Heart right ventricle (tissue), 16 donors: ENCODE results near the gene USP12. TPM values are rescaled to one million over a fixed set of nuclear protein-coding genes. Genes with fewer than 3 reads are reported as not detected.

ENCODE experiments used
- ATAC-seq, 8 donors: fragments of 200-7000 bp; cut with Tn5 transposase; one replicate each; pipeline ENCODE4 v1.9.1; 2020; ENCODE audit warnings: mild to moderate bottlenecking in 8 of 8, moderate library complexity in 8 of 8, moderate number of reproducible peaks in 1 of 8
- DNase-seq, 2 donors: peaks; one replicate each; pipeline ENCODE4 v3.0.0-alpha.2; 2020
- H3K27ac ChIP-seq, 10 donors: fragments of 200-600 bp; sonication (generic) in 2 of 10; one replicate each; pipeline versions ENCODE4 v1.5.0 to v1.8.0; 2020 to 2022; ENCODE audit warnings: mild to moderate bottlenecking in 3 of 10
- H3K27me3 ChIP-seq, 7 donors: fragments of 200-600 bp; one replicate each; pipeline ENCODE4 v1.8.0; 2021 to 2022; ENCODE audit warnings: mild to moderate bottlenecking in 2 of 7
- H3K36me3 ChIP-seq, 9 donors: fragments of 200-600 bp; sonication (generic) in 1 of 9; one replicate each; pipeline versions ENCODE4 v1.5.0 to v1.8.0; 2020 to 2022; ENCODE audit warnings: mild to moderate bottlenecking in 2 of 9
- H3K4me1 ChIP-seq, 9 donors: fragments of 200-600 bp; sonication (generic) in 1 of 9; one replicate each; pipeline versions ENCODE4 v1.5.0 to v1.8.0; 2020 to 2022; ENCODE audit warnings: mild to moderate bottlenecking in 4 of 9
- H3K4me3 ChIP-seq, 10 donors: fragments of 200-600 bp; sonication (generic) in 2 of 10; one replicate each; pipeline versions ENCODE4 v1.5.0 to v1.8.0; 2020 to 2022; ENCODE audit warnings: mild to moderate bottlenecking in 7 of 10, moderate library complexity in 2 of 10
- H3K9me3 ChIP-seq, 11 donors: fragments of 200-600 bp in 10 of 11; sonication (generic) in 2 of 11; one replicate each; pipeline versions ENCODE4 v1.5.0 to v1.8.0; 2013 to 2022; ENCODE audit warnings: mild to moderate bottlenecking in 2 of 11, control low read depth in 1 of 11, moderate library complexity in 1 of 11
- WGBS, 2 donors: extraction: QIAGEN DNeasy Blood & Tissue Kit; methylation state at CpG; one replicate each; pipeline ENCODE4 v1.1.7; 2013; ENCODE audit warnings: inconsistent platforms in 1 of 2; 5-methylcytosine and 5-hydroxymethylcytosine counted together
- intact Hi-C, 10 donors: fragments of 100-400 bp; cut with DNase I; formaldehyde crosslinking; loops; one replicate each; pipeline versions ENCODE4 v1.11.1 to v1.14.2; 2022
- polyA plus RNA-seq, 2 donors: library from polyadenylated mRNA; stranded (reverse); fragments of 200-250 nt; gene quantifications; one replicate each; pipeline ENCODE4 v1.2.3, GENCODE V29; 2013
- total RNA-seq, 10 donors: library from RNA; stranded (reverse); fragmentation: NEBNext Ultra II Directional in 3 of 10; extraction: Animal tissue kit (Norgen Biotek cat#: 25700) in 3 of 10; gene quantifications; one replicate each; pipeline versions ENCODE4 v1.2.1 to v1.2.4, GENCODE V29; 2021 to 2023
- TF ChIP-seq, protein P1 (sequence below), 9 donors: fragments of 200-600 bp; sonication (generic) in 2 of 9; IDR thresholded peaks; one replicate each; pipeline versions ENCODE4 v1.5.0 to v1.8.0; 2021 to 2022; ENCODE audit warnings: antibody characterized with exemption in 9 of 9, mild to moderate bottlenecking in 5 of 9, moderate library complexity in 1 of 9
- donor health status: Arrhythmogenic right ventricular cardiomyopathy.
- donor health status: ischemic (EF 13 %, LVEDD 7.1; RV severe dilation, severe dysfunction).
- donor health status: healthy with polysubstance abuse.
- donor health status: DM: no; HTN: yes; CAD: no.
- donor health status: DM: no; HTN: no; CAD: no.
- donor health status: ischemic (EF 25% LVEDD 6.9; RV normal size, moderate dysfunction).
- donor health status: ischemic (EF 25% LVEDD 5.7; RV mildly dilated, moderate dysfunction).
- donor health status: healthy.
- donor health status: DM: yes; HTN: yes; CAD: no.
- donor health status: Ischemic cardiomyopathy.
- donor health status: ischemic (EF 35%, LVEDD 5.7; RV mildly dilated, moderate dysfunction).
- donor health status: nonischemic (EF 11% LVEDD 7.7; RV severe dilation, severe dysfunction).
- donor health status: DM: yes; HTN: yes; CAD: no.
- donor health status: PGD.
- donor health status: ischemic (EF 29% LVEDD 5.4; RV normal size, mild dysfunction).
- donor health status: nonischemic (EF 23%, LVEDD 6.1; RV moderate dilation, normal function).

USP12 gene
- total and polyA plus RNA-seq, 12 donors: 4.3 to 22.9 (median 19.0) TPM

DNA sequence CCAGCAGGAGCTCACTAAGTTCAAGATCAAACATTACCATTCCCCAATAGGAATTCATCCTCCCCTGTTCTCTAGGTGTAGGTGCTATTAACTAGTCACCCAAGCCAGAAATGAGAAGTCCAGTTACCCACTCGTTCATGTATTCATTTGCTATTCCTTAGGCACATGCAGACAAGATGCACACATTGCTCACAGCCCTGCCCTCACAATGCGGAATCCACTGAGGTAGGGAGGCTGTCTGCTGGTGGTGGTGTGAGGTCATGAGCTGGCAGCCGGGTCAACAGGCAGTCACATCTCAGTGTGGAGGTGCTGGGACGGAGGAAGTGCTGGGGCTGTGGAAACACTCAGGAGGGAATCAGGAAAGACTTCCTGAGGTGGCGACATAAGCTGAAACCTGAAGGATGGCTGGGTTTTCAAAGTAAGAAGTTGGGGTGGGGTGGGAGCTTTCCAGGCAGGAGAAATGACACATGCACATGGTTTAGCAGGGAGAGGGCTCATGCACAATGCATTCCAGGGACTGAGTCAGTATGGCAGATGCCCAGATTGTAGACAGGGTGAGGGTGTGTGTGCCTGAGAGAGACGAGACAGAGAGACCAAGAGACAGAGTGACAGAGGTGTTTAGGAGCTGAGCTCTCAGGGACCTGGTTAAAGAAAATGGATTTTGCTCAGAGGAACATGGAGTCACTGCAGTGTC lies 117.6 kb downstream of the USP12 start:
- peaks cover 0 to 7% (median 0%) of the 10 kb centered on the region in 11 donors for H3K9me3 ChIP-seq
- no peaks in the 10 kb centered on the region for H3K27me3 ChIP-seq
- peaks cover 0 to 7% (median 0%) of the 10 kb centered on the region in 9 donors for H3K4me1 ChIP-seq
- H3K4me3 ChIP-seq: no peak overlapping the region
- TF ChIP-seq, protein P1, sequence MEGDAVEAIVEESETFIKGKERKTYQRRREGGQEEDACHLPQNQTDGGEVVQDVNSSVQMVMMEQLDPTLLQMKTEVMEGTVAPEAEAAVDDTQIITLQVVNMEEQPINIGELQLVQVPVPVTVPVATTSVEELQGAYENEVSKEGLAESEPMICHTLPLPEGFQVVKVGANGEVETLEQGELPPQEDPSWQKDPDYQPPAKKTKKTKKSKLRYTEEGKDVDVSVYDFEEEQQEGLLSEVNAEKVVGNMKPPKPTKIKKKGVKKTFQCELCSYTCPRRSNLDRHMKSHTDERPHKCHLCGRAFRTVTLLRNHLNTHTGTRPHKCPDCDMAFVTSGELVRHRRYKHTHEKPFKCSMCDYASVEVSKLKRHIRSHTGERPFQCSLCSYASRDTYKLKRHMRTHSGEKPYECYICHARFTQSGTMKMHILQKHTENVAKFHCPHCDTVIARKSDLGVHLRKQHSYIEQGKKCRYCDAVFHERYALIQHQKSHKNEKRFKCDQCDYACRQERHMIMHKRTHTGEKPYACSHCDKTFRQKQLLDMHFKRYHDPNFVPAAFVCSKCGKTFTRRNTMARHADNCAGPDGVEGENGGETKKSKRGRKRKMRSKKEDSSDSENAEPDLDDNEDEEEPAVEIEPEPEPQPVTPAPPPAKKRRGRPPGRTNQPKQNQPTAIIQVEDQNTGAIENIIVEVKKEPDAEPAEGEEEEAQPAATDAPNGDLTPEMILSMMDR (IDR thresholded peaks at IDR 0.05): no peak
- DNase-seq (no peak), ATAC-seq (no peak)
- no peak overlapping the region for H3K27ac ChIP-seq
- 67 to 71% methylated on average over 6 of the region's 6 CpGs for WGBS, 2 donors
- no peaks in the 10 kb centered on the region for H3K36me3 ChIP-seq
- intact Hi-C loops: loop anchor here in 1 of 10 donors (2.0 kb wide), 1 partner anchor 63 kb away; no protein-coding TSS in a partner anchor

DNA sequence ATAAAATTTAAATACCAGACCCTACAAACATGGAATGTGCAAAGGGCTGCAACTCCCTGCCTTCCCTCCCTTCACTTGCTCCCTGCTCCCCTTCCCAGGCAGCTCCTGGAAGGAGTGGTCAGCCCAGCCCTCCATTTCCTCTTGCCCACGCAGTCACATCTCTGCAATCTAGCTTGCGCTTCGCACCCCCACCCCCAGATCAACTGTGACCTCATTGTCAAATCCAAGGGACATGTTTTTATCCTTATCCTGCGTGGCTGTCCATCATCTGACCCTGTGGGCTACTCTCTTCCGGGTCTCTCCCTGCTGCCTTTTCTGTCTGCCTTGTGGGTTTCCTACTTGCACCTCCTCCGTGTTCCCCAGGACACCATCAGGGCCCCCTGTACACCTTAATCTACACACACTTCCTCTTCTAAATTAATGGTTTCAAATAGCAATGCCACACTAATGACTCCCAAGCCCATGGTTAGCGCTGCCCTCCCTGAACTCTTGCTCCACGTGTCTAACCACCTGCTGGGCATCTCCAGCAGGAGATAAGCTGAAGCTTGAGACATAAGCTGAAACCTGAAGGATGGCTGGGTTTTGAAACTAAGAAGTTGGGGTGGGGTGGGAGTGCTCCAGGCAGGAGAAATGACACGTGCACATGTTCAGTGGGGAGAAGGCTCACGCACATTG lies 118.3 kb downstream of the USP12 start:
- ATAC-seq (peak in 1 of 8 donors; percentile 33), DNase-seq (no peak)
- WGBS, 2 donors: 48 to 53% methylated on average over 10 of the region's 10 CpGs
- TF ChIP-seq, protein P1 (IDR thresholded peaks at IDR 0.05): no peak
- Histone ChIP-seq H3K27me3 (no peaks in the 10 kb centered on the region), H3K36me3 (no peaks in the 10 kb centered on the region), H3K4me1 (peaks cover 0 to 7% (median 0%) of the 10 kb centered on the region in 9 donors), H3K27ac (no peak overlapping the region), H3K4me3 (no peak overlapping the region), H3K9me3 (peaks cover 0 to 7% (median 0%) of the 10 kb centered on the region in 11 donors)
- intact Hi-C loops: no loop called here

DNA sequence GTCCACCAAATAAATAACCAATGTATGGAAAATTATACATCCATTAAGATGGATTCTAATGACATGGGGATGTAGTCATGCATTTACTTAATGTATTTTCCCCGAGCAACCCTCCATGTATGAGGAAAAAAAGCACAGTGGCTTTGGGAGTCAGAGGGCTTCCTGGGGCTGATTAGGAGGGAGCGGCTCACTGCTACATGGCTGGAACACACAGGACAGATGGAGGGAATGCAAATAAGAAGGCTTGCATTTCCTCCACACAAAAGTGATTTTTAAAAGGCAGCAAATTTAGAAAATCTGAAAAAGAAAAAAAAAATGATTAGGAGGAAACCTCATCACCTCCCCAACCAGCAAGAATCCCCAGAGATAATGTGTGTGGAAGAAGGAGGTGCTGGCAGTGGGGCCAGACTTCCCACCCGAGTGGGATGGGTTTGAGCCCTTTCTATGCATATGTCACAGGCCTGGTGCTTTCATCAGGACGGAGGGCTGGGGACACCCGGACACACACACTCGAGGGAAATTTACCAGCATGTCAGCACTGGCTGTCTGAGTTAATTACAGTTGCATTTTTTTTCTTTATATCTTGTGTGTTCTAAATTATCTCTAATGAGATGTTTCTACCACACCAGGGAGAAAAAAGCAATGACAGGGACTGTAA lies 118.9 kb downstream of the USP12 start:
- ATAC-seq (no peak), DNase-seq (no peak)
- Histone ChIP-seq H3K4me3 (no peak overlapping the region), H3K4me1 (peaks cover 0 to 7% (median 0%) of the 10 kb centered on the region in 9 donors), H3K9me3 (peaks cover 0 to 7% (median 0%) of the 10 kb centered on the region in 11 donors), H3K27me3 (no peaks in the 10 kb centered on the region), H3K27ac (no peak overlapping the region), H3K36me3 (no peaks in the 10 kb centered on the region)
- TF ChIP-seq, protein P1 (IDR thresholded peaks at IDR 0.05): no peak
- intact Hi-C loops: no loop called here
- 50 to 59% methylated on average over 6 of the region's 6 CpGs for WGBS, 2 donors

DNA sequence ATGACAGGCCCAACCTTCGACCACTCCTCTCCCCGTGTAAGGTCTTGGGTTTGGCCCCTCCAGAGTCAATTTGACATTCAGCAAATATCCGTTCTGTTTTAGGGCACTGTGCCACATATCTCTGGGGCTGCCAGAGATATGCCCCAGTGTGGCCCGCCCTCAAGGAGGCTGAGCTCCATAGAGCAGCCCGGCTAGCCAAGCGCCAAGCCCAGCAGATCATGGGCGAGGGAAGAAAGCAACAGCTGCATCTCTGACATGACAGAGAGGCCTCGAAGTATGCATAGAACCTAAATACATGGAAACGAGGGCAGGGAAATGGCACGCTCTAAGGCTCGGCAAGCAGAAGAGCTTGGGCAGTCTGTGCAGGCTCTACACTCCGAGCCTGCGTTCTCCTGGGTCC lies 124.5 kb downstream of the USP12 start:
- 87 to 88% methylated on average over 13 of the region's 13 CpGs for WGBS, 2 donors
- peaks cover 0 to 7% (median 0%) of the 10 kb centered on the region in 11 donors for H3K9me3 ChIP-seq
- no peaks in the 10 kb centered on the region for H3K36me3 ChIP-seq
- intact Hi-C loops: no loop called here
- H3K27me3 ChIP-seq: no peaks in the 10 kb centered on the region
- DNase-seq (no peak), ATAC-seq (no peak)
- H3K4me3 ChIP-seq: no peak overlapping the region
- peaks cover 0 to 5% (median 0%) of the 10 kb centered on the region in 9 donors for H3K4me1 ChIP-seq
- TF ChIP-seq, protein P1 (IDR thresholded peaks at IDR 0.05): no peak
- H3K27ac ChIP-seq: no peak overlapping the region
